Esophagus muscularis mucosa (tissue), 4 donors: ENCODE data around the gene ARL2BP.

Source experiments
- EP300 ChIP-seq: sonication (generic); formaldehyde crosslinking; IDR thresholded peaks from one replicate; pipeline ENCODE4 v1.6.1; 2017; ENCODE audit warnings: antibody characterized with exemption
- POLR2A ChIP-seq: fragments of 450-650 bp; IDR thresholded peaks from one replicate; pipeline ENCODE4 v1.6.1; 2017; ENCODE audit warnings: antibody characterized with exemption, moderate library complexity, mild to moderate bottlenecking, low read depth
- TF ChIP-seq, protein P1 (sequence below), 3 experiments: fragments of 200-600 bp in 2 of 3; fragments of 450-650 bp in 1 of 3; sonication (generic) in 2 of 3; IDR thresholded peaks; one replicate each; pipeline ENCODE4 v1.5.1; 2017 to 2019; ENCODE audit warnings: antibody characterized with exemption in 3 of 3, mild to moderate bottlenecking in 2 of 3, moderate library complexity in 1 of 3

DNA sequence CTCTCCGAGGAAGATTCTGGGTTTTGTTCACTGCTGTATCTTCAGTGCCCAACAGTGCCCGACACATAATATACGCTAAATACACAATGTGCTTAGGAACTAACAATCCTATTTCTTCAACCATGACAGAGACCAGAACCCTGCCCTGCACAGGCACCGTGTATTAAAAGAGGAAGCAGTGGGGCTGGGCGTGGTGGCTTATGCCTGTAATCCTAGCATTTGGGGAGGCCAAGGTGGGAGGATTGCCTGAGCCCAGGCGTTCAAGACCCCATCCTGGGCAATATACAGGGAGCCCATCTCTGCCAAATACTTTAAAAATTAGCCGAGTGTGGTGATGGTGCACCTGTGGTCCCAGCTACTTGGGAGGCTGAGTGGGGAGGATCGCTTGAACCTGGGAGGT, 19.3 kb downstream of the ARL2BP start:
- TF ChIP-seq, protein P1, sequence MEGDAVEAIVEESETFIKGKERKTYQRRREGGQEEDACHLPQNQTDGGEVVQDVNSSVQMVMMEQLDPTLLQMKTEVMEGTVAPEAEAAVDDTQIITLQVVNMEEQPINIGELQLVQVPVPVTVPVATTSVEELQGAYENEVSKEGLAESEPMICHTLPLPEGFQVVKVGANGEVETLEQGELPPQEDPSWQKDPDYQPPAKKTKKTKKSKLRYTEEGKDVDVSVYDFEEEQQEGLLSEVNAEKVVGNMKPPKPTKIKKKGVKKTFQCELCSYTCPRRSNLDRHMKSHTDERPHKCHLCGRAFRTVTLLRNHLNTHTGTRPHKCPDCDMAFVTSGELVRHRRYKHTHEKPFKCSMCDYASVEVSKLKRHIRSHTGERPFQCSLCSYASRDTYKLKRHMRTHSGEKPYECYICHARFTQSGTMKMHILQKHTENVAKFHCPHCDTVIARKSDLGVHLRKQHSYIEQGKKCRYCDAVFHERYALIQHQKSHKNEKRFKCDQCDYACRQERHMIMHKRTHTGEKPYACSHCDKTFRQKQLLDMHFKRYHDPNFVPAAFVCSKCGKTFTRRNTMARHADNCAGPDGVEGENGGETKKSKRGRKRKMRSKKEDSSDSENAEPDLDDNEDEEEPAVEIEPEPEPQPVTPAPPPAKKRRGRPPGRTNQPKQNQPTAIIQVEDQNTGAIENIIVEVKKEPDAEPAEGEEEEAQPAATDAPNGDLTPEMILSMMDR (IDR thresholded peaks at IDR 0.05), result no peak
- TF ChIP-seq POLR2A (no peak), EP300 (no peak)
